ENCODE data around the gene ZCCHC17. TPM values are rescaled to one million over a fixed set of nuclear protein-coding genes. Genes with fewer than 3 reads are reported as not detected.

The ZCCHC17 gene
- total and polyA plus RNA-seq, 2 donors (not counting 3 experiments of a cell fraction or from before 2014, with no cell fraction given): 32.0 to 41.4 TPM

- peaks cover 6% of the 10 kb centered on the region for H3K4me1 ChIP-seq (ENCODE audit: control insufficient read depth, extremely low read depth, insufficient read depth, low read length)
- no peaks in the 10 kb centered on the region for H3K9me3 ChIP-seq (replicated peaks; ENCODE audit: control insufficient read depth, insufficient read depth, low read length)
- H3K79me2 ChIP-seq (ENCODE audit: control insufficient read depth, insufficient read depth, low read length): no peaks in the 10 kb centered on the region
- peak within 1 kb of the TSS; percentile 17 to 43 (median 35) for H3K4me3 ChIP-seq (replicated peaks in 1 of 3; ENCODE audit: insufficient read depth in 1 of 3, low read depth in 1 of 3, low read length in 3 of 3)
- H3K4me2 ChIP-seq (ENCODE audit: insufficient read depth, low read length): peak within 1 kb of the TSS; percentile 85
- H2AFZ ChIP-seq (ENCODE audit: low read depth, low read length): peak within 1 kb of the TSS; percentile 84
- H3K36me3 ChIP-seq (ENCODE audit: control insufficient read depth in 2 of 2, extremely low read depth in 1 of 2, insufficient read depth in 2 of 2, low read length in 2 of 2): no peaks in the 10 kb centered on the region
- no peaks in the 10 kb centered on the region for H3K9me1 ChIP-seq (replicated peaks; ENCODE audit: control insufficient read depth, extremely low read depth, insufficient read depth, low read length)
- dilution Hi-C loops (cut with MboI; ENCODE audit: extremely low pct_ligation_motif_present, low sequenced_read_pairs) (no loop called here), intact Hi-C loops (cut with micrococcal nuclease) (loop anchor here (1.0 kb wide), 1 partner anchor 49 kb away; no protein-coding TSS in a partner anchor)
- TF ChIP-seq FOS (IDR thresholded peaks at IDR 0.05; ENCODE audit: borderline replicate concordance, insufficient read depth, low read length) (no peak), EZH2 (IDR thresholded peaks at IDR 0.05; ENCODE audit: borderline replicate concordance, low read depth, low read length, severe bottlenecking) (no peak), MAX (IDR thresholded peaks at IDR 0.05; ENCODE audit: insufficient read depth, insufficient read length) (peak; percentile 22), MYC (IDR thresholded peaks at IDR 0.05; ENCODE audit: low read depth, low read length) (no peak), CTCF (IDR thresholded peaks at IDR 0.05; ENCODE audit: extremely low read depth in 1 of 2, insufficient read depth in 1 of 2, low read depth in 1 of 2, low read length in 2 of 2) (no peak), POLR2A (IDR thresholded peaks at IDR 0.05; ENCODE audit: low read depth, low read length) (no peak), GATA2 (IDR thresholded peaks at IDR 0.05; ENCODE audit: insufficient read depth, insufficient read length, low read depth, low read length) (no peak), JUN (IDR thresholded peaks at IDR 0.05; ENCODE audit: borderline replicate concordance, insufficient read depth, insufficient read length, low read depth) (no peak), POLR2AphosphoS5 (IDR thresholded peaks at IDR 0.05; ENCODE audit: insufficient read depth, low read depth, low read length) (peak; percentile 47)
- H3K9ac ChIP-seq (replicated peaks; ENCODE audit: extremely low read depth, insufficient read depth, low read length): peak within 1 kb of the TSS; percentile 34
- CTCF ChIA-PET: interaction anchor here (0.6 to 2.9 kb wide), 8 partner anchors 21 to 188 kb away, joined by 3 to 26 read pairs (median 4); no protein-coding TSS in a partner anchor
- peak; percentile 52 for DNase-seq (ENCODE audit: low read depth, low spot score)
- no peaks in the 10 kb centered on the region for H3K27me3 ChIP-seq (ENCODE audit: control insufficient read depth in 2 of 2, insufficient read depth in 2 of 2, low read length in 2 of 2)
- POLR2A ChIA-PET: interaction anchor here (0.6 kb wide), 1 partner anchor 629 kb away, joined by 8 read pairs; no protein-coding TSS in a partner anchor
- H3K27ac ChIP-seq (ENCODE audit: insufficient read depth, low read depth, low read length): no peak within 1 kb of the TSS
- no peaks in the 10 kb centered on the region for H4K20me1 ChIP-seq (replicated peaks; ENCODE audit: control insufficient read depth, extremely low read depth, insufficient read depth, low read length)
- peak; percentile 71 for FAIRE-seq
- BruUV-seq (replicated peaks): no TSS peak
Observed at GRCh38 chr1:31373056-31373896, 76.4 kb downstream of the ZCCHC17 start, which contains the start of gene FABP3. TSS of gene FABP3 (minus strand) at chr1:31373076. CDS start at chr1:31373014, 62 bp downstream.

All from endothelial cell of umbilical vein (primary cell).